Measurements from ENCODE around the gene VSIG10.

GRCh38 chr12:118150625-118151024, 46.8 kb upstream of the VSIG10 start:
- TF ChIP-seq CTCF (conservative IDR thresholded peaks at IDR 0.05 in 1 of 2, IDR thresholded peaks at IDR 0.05 in 1 of 2; ENCODE audit: low read depth in 1 of 2, low read length in 2 of 2), result no peak
- TF ChIP-seq EZH2 (IDR thresholded peaks at IDR 0.05; ENCODE audit: low read length, missing control alignments), result no peak
